CD4-positive, alpha-beta T cell (primary cell): ENCODE results near the gene WWC2. TPM values are rescaled to one million over a fixed set of nuclear protein-coding genes. Genes with fewer than 3 reads are reported as not detected.

ENCODE experiments used
- ATAC-seq: fragments of 200-7000 bp; cut with Tn5 transposase; one replicate; pipeline ENCODE4 v1.10.0; 2022; ENCODE audit warnings: mild to moderate bottlenecking; ENCODE audit not compliant: poor library complexity
- CTCF ChIA-PET: fragments of 350-600 bp; sonication (Branson Sonifier 250); formaldehyde crosslinking; loops from one replicate; lab custom pipeline; 2021; ENCODE audit warnings: antibody characterized with exemption, inconsistent platforms; lab: Charles Lee
- POLR2A ChIA-PET: fragments of 350-600 bp; sonication (Branson Sonifier 250); formaldehyde crosslinking; loops from one replicate; lab custom pipeline; 2021; ENCODE audit warnings: antibody characterized with exemption, inconsistent platforms; lab: Charles Lee
- DNase-seq, 14 experiments: peaks; one replicate each; pipeline ENCODE4 v3.0.0-alpha.2; 2013 to 2020; ENCODE audit warnings: mixed read lengths in 2 of 14
- H3K27ac ChIP-seq, 2 donors: one replicate each; pipeline versions ENCODE4 v1.5.1 to v1.7.0; 2013; ENCODE audit warnings: low read length in 2 of 2, low read depth in 1 of 2, mild to moderate bottlenecking in 1 of 2
- H3K27me3 ChIP-seq, 2 experiments: 1 replicate in 1 of 2; 2 replicates in 1 of 2; pipeline versions ENCODE4 v1.6.1 to v1.7.0; 2013; ENCODE audit warnings: low read length in 2 of 2, control low read depth in 1 of 2, mild to moderate bottlenecking in 1 of 2, moderate library complexity in 1 of 2; ENCODE audit not compliant: insufficient read depth in 2 of 2, control insufficient read depth in 1 of 2
- H3K36me3 ChIP-seq: one replicate; pipeline ENCODE4 v1.6.1; 2013; ENCODE audit warnings: low read length, control low read depth; ENCODE audit not compliant: insufficient read depth
- H3K4me1 ChIP-seq: one replicate; pipeline ENCODE4 v1.6.1; 2013; ENCODE audit warnings: low read length, control low read depth; ENCODE audit not compliant: insufficient read depth
- H3K4me3 ChIP-seq: one replicate; pipeline ENCODE4 v1.5.1; 2013; ENCODE audit warnings: mild to moderate bottlenecking, low read length, moderate library complexity
- H3K9me3 ChIP-seq, 2 experiments: 1 replicate in 1 of 2; 2 replicates in 1 of 2; pipeline versions ENCODE4 v1.6.1 to v1.7.0; 2013; ENCODE audit warnings: low read length in 2 of 2, mild to moderate bottlenecking in 2 of 2, control low read depth in 1 of 2, moderate library complexity in 1 of 2; ENCODE audit not compliant: control insufficient read depth in 1 of 2, insufficient read depth in 1 of 2
- H3K27ac Mint-ChIP-seq: one replicate; pipeline ENCODE4 v1.8.0; 2020; ENCODE audit warnings: mixed read lengths
- H3K27me3 Mint-ChIP-seq: one replicate; pipeline ENCODE4 v1.8.0; 2021; ENCODE audit warnings: mixed read lengths
- H3K36me3 Mint-ChIP-seq: one replicate; pipeline ENCODE4 v1.8.0; 2021; ENCODE audit warnings: low read depth, mixed read lengths
- H3K4me1 Mint-ChIP-seq: one replicate; pipeline ENCODE4 v1.8.0; 2021; ENCODE audit warnings: low read depth, mixed read lengths
- H3K4me3 Mint-ChIP-seq: one replicate; pipeline ENCODE4 v1.8.0; 2020; ENCODE audit warnings: mild to moderate bottlenecking, mixed read lengths
- H3K9me3 Mint-ChIP-seq: one replicate; pipeline ENCODE4 v1.8.0; 2020; ENCODE audit warnings: mixed read lengths
- CTCF ChIP-seq: fragments of 200-600 bp; IDR thresholded peaks from one replicate; pipeline ENCODE4 v1.8.0; 2022; ENCODE audit warnings: antibody characterized with exemption, mild to moderate bottlenecking
- intact Hi-C, 2 experiments: fragments of 100-400 bp; cut with DNase I in 1 of 2; cut with micrococcal nuclease in 1 of 2; formaldehyde crosslinking; loops; one replicate each; pipeline versions ENCODE4 v1.15.1 to v1.9.0; 2023 to 2025; cut with DNase I, micrococcal nuclease
- total RNA-seq, 174 experiments: library from RNA in 2 of 174; stranded (reverse) in 2 of 174; gene quantifications; one replicate each; pipeline ENCODE4 v1.2.3 and lab custom pipeline; 2021 to 2026

Gene WWC2
- total RNA-seq, 2 experiments from 2014 or later, result 4.1 to 4.9 TPM

- Histone ChIP-seq H3K9me3 (no peaks in the 10 kb centered on the region), H3K27ac (no peak overlapping the region), H3K4me3 (no peak overlapping the region), H3K4me1 (no peaks in the 10 kb centered on the region), H3K36me3 (no peaks in the 10 kb centered on the region), H3K27me3 (no peaks in the 10 kb centered on the region)
- ATAC-seq (no peak), DNase-seq (no peak)
- H3K4me3 Mint-ChIP-seq, result no peak overlapping the region
- CTCF ChIA-PET, result no interaction called here
- H3K4me1 Mint-ChIP-seq, result no peaks in the 10 kb centered on the region
- intact Hi-C loops, result no loop called here
- H3K9me3 Mint-ChIP-seq, result no peaks in the 10 kb centered on the region
- H3K27me3 Mint-ChIP-seq, result peaks cover 5% of the 10 kb centered on the region
- TF ChIP-seq CTCF, result no peak
- H3K27ac Mint-ChIP-seq, result no peak overlapping the region
- H3K36me3 Mint-ChIP-seq, result no peaks in the 10 kb centered on the region
- POLR2A ChIA-PET, result no interaction called here
These were observed 205.0 kb downstream of the WWC2 start for GRCh38 chr4:183304067-183304466.

GRCh38 chr4:183304538-183304937 is 205.5 kb downstream of the WWC2 start:
- Mint-ChIP-seq H3K4me3 (no peak overlapping the region), H3K27ac (no peak overlapping the region), H3K36me3 (no peaks in the 10 kb centered on the region), H3K27me3 (peaks cover 3% of the 10 kb centered on the region), H3K9me3 (no peaks in the 10 kb centered on the region), H3K4me1 (no peaks in the 10 kb centered on the region)
- H3K36me3 ChIP-seq, result no peaks in the 10 kb centered on the region
- H3K27ac ChIP-seq, result no peak overlapping the region
- intact Hi-C loops, result no loop called here
- no peaks in the 10 kb centered on the region for H3K27me3 ChIP-seq
- H3K4me1 ChIP-seq, result no peaks in the 10 kb centered on the region
- ChIA-PET CTCF (no interaction called here), POLR2A (no interaction called here)
- no peak for ATAC-seq
- DNase-seq, result no peak
- H3K9me3 ChIP-seq, result no peaks in the 10 kb centered on the region
- H3K4me3 ChIP-seq, result no peak overlapping the region
- no peak for TF ChIP-seq CTCF

- Histone ChIP-seq H3K27ac (no peak overlapping the region), H3K36me3 (no peaks in the 10 kb centered on the region), H3K4me1 (no peaks in the 10 kb centered on the region), H3K4me3 (no peak overlapping the region), H3K9me3 (no peaks in the 10 kb centered on the region), H3K27me3 (no peaks in the 10 kb centered on the region)
- ChIA-PET POLR2A (no interaction called here), CTCF (no interaction called here)
- no peak for TF ChIP-seq CTCF
- DNase-seq (no peak), ATAC-seq (no peak)
- H3K4me3 Mint-ChIP-seq, result no peak overlapping the region
- intact Hi-C loops, result no loop called here
- H3K36me3 Mint-ChIP-seq, result no peaks in the 10 kb centered on the region
- no peaks in the 10 kb centered on the region for H3K27me3 Mint-ChIP-seq
- H3K4me1 Mint-ChIP-seq, result no peaks in the 10 kb centered on the region
- H3K9me3 Mint-ChIP-seq, result no peaks in the 10 kb centered on the region
- no peak overlapping the region for H3K27ac Mint-ChIP-seq
These were observed 207.8 kb downstream of the WWC2 start for GRCh38 chr4:183306811-183307210.
